ENCODE measurements around the gene AKAP11. TPM values are rescaled to one million over a fixed set of nuclear protein-coding genes. Genes with fewer than 3 reads are reported as not detected.

The AKAP11 gene
- total and polyA plus RNA-seq, 2 experiments from 2014 or later: 4.3 to 21.6 TPM

DNA sequence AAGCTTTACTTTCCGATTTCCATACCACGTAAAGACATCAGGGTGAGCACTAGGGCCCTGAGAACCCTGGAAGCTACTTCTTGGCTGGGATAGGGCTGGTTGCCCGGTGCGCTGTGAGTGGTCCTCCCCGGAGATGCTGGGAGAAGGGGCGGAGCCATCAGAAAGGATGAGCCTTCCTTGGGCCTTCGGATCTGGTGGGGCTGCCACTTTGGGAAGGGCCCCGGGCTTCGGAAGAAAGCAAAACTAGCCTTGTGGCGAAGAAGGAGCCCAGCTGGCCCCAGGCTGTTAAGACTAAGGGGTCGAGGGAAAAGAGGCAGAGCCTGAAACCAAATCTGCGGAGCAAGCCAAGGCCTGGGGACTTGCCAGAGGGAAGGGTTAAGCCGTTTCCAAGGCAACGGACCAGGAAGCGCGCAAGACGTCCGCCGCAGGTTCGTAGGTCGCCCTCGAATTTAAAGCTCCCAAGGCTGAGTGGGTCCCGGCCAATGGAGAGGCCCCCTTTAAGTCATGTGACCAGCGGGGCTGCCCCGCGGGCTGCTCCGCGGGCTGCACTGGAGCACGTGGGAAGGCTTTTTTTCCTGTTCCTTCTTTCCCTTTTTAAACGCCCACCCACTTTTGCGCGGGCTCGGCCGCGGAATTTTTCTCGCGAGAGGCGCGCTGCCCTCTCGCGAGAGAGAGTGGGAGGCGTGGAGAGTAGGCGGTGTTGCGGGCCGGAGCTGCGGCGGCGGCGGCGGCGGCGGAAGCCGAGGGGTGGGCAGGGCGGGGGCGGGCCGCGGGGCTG lies 426 bp upstream of the AKAP11 start:
- peaks cover 38% of the 10 kb centered on the region for H3K4me1 Mint-ChIP-seq
- no peaks in the 10 kb centered on the region for H4K20me1 ChIP-seq (replicated peaks; ENCODE audit: insufficient read depth)
- no peaks in the 10 kb centered on the region for H3K27me3 ChIP-seq (ENCODE audit: insufficient read depth)
- peak overlapping the region; percentile 89 for H2AFZ ChIP-seq
- peak overlapping the region; percentile 95 for H3K27ac Mint-ChIP-seq
- H3K27ac ChIP-seq (ENCODE audit: low read depth): peak overlapping the region; percentile 55
- peak overlapping the region; percentile 76 for H3K4me2 ChIP-seq
- peaks cover 15% of the 10 kb centered on the region for H3K27me3 Mint-ChIP-seq (ENCODE audit: insufficient read depth, low read depth, poor library complexity)
- H3K4me1 ChIP-seq (ENCODE audit: insufficient read depth): peaks cover 22% of the 10 kb centered on the region
- H3F3A ChIP-seq (replicated peaks; ENCODE audit: low read depth): peaks cover 5% of the 10 kb centered on the region; the same call in 1 of the 2 replicates
- H3K4me3 Mint-ChIP-seq: peak overlapping the region; percentile 98
- peaks cover 27% of the 10 kb centered on the region for H3K9me3 Mint-ChIP-seq
- peaks cover 43% of the 10 kb centered on the region for H3K79me2 ChIP-seq (replicated peaks; ENCODE audit: insufficient read depth)
- no peaks in the 10 kb centered on the region for H3K9me2 ChIP-seq (ENCODE audit: insufficient read depth)
- TF ChIP-seq POLR2AphosphoS5 (IDR thresholded peaks at IDR 0.05; ENCODE audit: low read depth): peak; percentile 28; the same call in 1 of the 2 replicates
- TF ChIP-seq STAT1 (IDR thresholded peaks at IDR 0.05; ENCODE audit: unreplicated experiment): no peak
- TF ChIP-seq JUNB (IDR thresholded peaks at IDR 0.05; ENCODE audit: unreplicated experiment): peak; percentile 74
- 0 out of 2 replicates have a peak, but pooled peaks have one; percentile 14 for TF ChIP-seq CREB1 (CRISPR knock-in tag; IDR thresholded peaks at IDR 0.05; ENCODE audit: low read depth)
- no peak for TF ChIP-seq EZH2 (IDR thresholded peaks at IDR 0.05; ENCODE audit: low read depth, unreplicated experiment)
- TF ChIP-seq, protein P1, sequence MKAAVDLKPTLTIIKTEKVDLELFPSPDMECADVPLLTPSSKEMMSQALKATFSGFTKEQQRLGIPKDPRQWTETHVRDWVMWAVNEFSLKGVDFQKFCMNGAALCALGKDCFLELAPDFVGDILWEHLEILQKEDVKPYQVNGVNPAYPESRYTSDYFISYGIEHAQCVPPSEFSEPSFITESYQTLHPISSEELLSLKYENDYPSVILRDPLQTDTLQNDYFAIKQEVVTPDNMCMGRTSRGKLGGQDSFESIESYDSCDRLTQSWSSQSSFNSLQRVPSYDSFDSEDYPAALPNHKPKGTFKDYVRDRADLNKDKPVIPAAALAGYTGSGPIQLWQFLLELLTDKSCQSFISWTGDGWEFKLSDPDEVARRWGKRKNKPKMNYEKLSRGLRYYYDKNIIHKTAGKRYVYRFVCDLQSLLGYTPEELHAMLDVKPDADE (IDR thresholded peaks at IDR 0.05): no peak
- TF ChIP-seq EZH2phosphoT487 (IDR thresholded peaks at IDR 0.05; ENCODE audit: unreplicated experiment): no peak
- TF ChIP-seq NANOG (IDR thresholded peaks at IDR 0.05; ENCODE audit: borderline replicate concordance): no peak
- TF ChIP-seq, protein P2, sequence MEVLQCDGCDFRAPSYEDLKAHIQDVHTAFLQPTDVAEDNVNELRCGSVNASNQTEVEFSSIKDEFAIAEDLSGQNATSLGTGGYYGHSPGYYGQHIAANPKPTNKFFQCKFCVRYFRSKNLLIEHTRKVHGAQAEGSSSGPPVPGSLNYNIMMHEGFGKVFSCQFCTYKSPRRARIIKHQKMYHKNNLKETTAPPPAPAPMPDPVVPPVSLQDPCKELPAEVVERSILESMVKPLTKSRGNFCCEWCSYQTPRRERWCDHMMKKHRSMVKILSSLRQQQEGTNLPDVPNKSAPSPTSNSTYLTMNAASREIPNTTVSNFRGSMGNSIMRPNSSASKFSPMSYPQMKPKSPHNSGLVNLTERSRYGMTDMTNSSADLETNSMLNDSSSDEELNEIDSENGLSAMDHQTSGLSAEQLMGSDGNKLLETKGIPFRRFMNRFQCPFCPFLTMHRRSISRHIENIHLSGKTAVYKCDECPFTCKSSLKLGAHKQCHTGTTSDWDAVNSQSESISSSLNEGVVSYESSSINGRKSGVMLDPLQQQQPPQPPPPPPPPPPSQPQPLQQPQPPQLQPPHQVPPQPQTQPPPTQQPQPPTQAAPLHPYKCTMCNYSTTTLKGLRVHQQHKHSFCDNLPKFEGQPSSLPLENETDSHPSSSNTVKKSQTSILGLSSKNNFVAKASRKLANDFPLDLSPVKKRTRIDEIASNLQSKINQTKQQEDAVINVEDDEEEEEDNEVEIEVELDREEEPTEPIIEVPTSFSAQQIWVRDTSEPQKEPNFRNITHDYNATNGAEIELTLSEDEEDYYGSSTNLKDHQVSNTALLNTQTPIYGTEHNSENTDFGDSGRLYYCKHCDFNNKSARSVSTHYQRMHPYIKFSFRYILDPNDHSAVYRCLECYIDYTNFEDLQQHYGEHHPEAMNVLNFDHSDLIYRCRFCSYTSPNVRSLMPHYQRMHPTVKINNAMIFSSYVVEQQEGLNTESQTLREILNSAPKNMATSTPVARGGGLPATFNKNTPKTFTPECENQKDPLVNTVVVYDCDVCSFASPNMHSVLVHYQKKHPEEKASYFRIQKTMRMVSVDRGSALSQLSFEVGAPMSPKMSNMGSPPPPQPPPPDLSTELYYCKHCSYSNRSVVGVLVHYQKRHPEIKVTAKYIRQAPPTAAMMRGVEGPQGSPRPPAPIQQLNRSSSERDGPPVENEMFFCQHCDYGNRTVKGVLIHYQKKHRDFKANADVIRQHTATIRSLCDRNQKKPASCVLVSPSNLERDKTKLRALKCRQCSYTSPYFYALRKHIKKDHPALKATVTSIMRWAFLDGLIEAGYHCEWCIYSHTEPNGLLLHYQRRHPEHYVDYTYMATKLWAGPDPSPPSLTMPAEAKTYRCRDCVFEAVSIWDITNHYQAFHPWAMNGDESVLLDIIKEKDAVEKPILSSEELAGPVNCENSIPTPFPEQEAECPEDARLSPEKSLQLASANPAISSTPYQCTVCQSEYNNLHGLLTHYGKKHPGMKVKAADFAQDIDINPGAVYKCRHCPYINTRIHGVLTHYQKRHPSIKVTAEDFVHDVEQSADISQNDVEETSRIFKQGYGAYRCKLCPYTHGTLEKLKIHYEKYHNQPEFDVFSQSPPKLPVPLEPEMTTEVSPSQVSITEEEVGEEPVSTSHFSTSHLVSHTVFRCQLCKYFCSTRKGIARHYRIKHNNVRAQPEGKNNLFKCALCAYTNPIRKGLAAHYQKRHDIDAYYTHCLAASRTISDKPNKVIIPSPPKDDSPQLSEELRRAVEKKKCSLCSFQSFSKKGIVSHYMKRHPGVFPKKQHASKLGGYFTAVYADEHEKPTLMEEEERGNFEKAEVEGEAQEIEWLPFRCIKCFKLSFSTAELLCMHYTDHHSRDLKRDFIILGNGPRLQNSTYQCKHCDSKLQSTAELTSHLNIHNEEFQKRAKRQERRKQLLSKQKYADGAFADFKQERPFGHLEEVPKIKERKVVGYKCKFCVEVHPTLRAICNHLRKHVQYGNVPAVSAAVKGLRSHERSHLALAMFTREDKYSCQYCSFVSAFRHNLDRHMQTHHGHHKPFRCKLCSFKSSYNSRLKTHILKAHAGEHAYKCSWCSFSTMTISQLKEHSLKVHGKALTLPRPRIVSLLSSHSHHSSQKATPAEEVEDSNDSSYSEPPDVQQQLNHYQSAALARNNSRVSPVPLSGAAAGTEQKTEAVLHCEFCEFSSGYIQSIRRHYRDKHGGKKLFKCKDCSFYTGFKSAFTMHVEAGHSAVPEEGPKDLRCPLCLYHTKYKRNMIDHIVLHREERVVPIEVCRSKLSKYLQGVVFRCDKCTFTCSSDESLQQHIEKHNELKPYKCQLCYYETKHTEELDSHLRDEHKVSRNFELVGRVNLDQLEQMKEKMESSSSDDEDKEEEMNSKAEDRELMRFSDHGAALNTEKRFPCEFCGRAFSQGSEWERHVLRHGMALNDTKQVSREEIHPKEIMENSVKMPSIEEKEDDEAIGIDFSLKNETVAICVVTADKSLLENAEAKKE (CRISPR knock-in tag; IDR thresholded peaks at IDR 0.05): peak; percentile 71
- H3K4me3 ChIP-seq: peak overlapping the region; percentile 68
- peak; percentile 97 for DNase-seq (ENCODE audit: low spot score)
- no peaks in the 10 kb centered on the region for H3K36me3 ChIP-seq (ENCODE audit: insufficient read depth)
- peaks cover 20% of the 10 kb centered on the region for H3K36me3 Mint-ChIP-seq (ENCODE audit: low read depth)
- ATAC-seq: peak; percentile 83
